ENCODE results near the gene PATE2.

GRCh38 chr11:125773516-125773915 is 5.1 kb downstream of the PATE2 start:
- TF ChIP-seq CTCF (IDR thresholded peaks at IDR 0.05) (no peak), EZH2 (IDR thresholded peaks at IDR 0.05; ENCODE audit: borderline replicate concordance, insufficient read depth, low read depth, low read length, poor library complexity, severe bottlenecking) (no peak)
